Thyroid gland (tissue), 4 donors: ENCODE data around the gene ZNF232. TPM values are rescaled to one million over a fixed set of nuclear protein-coding genes. Genes with fewer than 3 reads are reported as not detected.
A peak's percentile ranks its signal among the peaks of the same experiment; 100 is the strongest.
"Not testable (repeated sequence)": the region's sequence is repeated elsewhere in the genome, so short reads cannot be mapped to it uniquely, and the experiment has no call there.

Experiments
- DNase-seq, 2 donors: peaks; one replicate each; pipeline ENCODE4 v3.0.0-alpha.2; 2019
- H3K27ac ChIP-seq, 3 donors: fragments of 200-600 bp; sonication (generic); 1 replicate in 2 of 3; 2 replicates in 1 of 3; pipeline ENCODE4 v1.5.1; 2016 to 2019; ENCODE audit warnings: mild to moderate bottlenecking in 1 of 3, moderate library complexity in 1 of 3
- H3K27me3 ChIP-seq: fragments of 200-600 bp; sonication (generic); one replicate; pipeline ENCODE4 v1.5.1; 2019
- H3K36me3 ChIP-seq, 2 donors: fragments of 200-600 bp; sonication (generic); one replicate each; pipeline ENCODE4 v1.5.1; 2016 to 2019
- H3K4me1 ChIP-seq, 2 donors: fragments of 200-600 bp; sonication (generic); one replicate each; pipeline ENCODE4 v1.5.1; 2017 to 2019
- H3K4me3 ChIP-seq, 3 donors: fragments of 200-600 bp; sonication (generic); replicated peaks in 1 of 3; 1 replicate in 2 of 3; 2 replicates in 1 of 3; pipeline ENCODE4 v1.5.1; 2016; ENCODE audit warnings: mild to moderate bottlenecking in 1 of 3
- H3K9me3 ChIP-seq: fragments of 200-600 bp; sonication (generic); one replicate; pipeline ENCODE4 v1.5.1; 2017
- POLR2A ChIP-seq, 2 donors: fragments of 450-650 bp; IDR thresholded peaks; one replicate each; pipeline ENCODE4 v1.6.1; 2017; ENCODE audit warnings: antibody characterized with exemption in 2 of 2, mild to moderate bottlenecking in 2 of 2, moderate library complexity in 1 of 2
- WGBS, 2 donors: methylation state at CpG; one replicate each; pipeline ENCODE4 v1.1.5; 2017; 5-methylcytosine and 5-hydroxymethylcytosine counted together
- intact Hi-C: fragments of 100-400 bp; cut with DNase I; formaldehyde crosslinking; loops from one replicate; pipeline ENCODE4 v1.15.1; 2023
- total RNA-seq, 4 donors: library from RNA; depleted of rRNA; stranded (reverse); fragments of >200 nt; gene quantifications; one replicate each; pipeline ENCODE4 v1.2.3, GENCODE V29; 2016
- TF ChIP-seq, protein P1 (sequence below), 6 experiments: fragments of 200-600 bp in 3 of 6; fragments of 450-650 bp in 3 of 6; sonication (generic) in 3 of 6; IDR thresholded peaks; one replicate each; pipeline ENCODE4 v1.5.1; 2016 to 2019; ENCODE audit warnings: antibody characterized with exemption in 6 of 6, mild to moderate bottlenecking in 2 of 6, inconsistent platforms in 1 of 6, moderate library complexity in 1 of 6

The ZNF232 gene
- 10 to 100 TPM in 2 of 4 donors, 1 to 10 TPM in 2; 7.5 to 13.7 (median 9.6) TPM for total RNA-seq

DNA sequence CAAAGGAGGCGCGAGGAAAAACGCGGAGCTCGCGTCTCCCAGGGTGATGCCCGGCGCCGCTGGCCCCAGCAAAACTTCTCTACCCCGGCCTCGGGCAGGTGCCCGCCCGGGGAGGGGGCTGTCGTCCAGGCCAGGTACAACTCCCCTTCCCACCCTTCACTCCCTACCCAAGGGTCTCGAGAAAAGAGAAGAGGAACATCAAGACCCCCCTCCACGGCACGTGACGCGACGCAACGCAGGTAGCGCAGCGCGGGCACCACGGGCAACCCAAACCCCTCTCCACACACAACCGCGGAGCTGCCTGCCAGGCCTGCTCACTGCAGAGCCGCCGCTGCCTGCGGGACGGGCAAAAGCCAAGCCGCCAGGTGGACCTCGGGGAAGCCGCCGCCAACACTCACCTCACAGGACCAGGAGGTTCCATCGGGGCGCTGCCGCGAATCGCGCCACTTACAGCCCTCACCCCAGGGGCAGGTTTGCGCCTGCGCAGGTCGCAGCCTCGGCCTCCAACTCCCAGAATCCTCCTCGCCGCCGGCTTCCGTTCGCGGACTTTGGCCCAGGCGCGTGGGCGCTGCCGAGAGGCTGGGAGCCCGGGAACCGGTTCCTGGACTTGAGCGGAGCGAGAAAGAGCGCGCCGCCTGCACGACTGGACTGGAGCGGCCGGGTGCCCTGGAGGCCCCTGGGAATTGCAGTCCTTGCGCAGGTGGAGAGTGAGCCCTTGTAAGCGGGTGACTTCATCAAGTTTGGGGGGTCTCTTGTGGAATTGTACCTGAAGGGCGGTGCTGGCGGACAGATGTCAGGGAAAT is at the start of gene ZNF232:
Gene ZNF232, minus strand, starts transcription at position 477 of the 803 bp plus-strand sequence. Its CDS starts 56 bp downstream, at position 421.
- H3K36me3 ChIP-seq, result peaks cover 0 to 9% of the 10 kb centered on the region in 2 donors
- no peaks in the 10 kb centered on the region for H3K9me3 ChIP-seq
- WGBS, 2 donors, result 1% methylated on average over 17 of the region's 69 CpGs
- H3K27me3 ChIP-seq, result peaks cover 8% of the 10 kb centered on the region
- H3K4me1 ChIP-seq, result peaks cover 6% of the 10 kb centered on the region in 2 donors
- peak within 1 kb of the TSS; percentile 68 to 77 (median 73) for H3K4me3 ChIP-seq
- H3K27ac ChIP-seq, result peak within 1 kb of the TSS; percentile 7 to 57 (median 55)
- intact Hi-C loops, result no loop called here
- peak; percentile 94 to 97 for DNase-seq
- TF ChIP-seq POLR2A (IDR thresholded peaks at IDR 0.05), result peak in 1 of 2 donors; percentile 67
- TF ChIP-seq, protein P1, sequence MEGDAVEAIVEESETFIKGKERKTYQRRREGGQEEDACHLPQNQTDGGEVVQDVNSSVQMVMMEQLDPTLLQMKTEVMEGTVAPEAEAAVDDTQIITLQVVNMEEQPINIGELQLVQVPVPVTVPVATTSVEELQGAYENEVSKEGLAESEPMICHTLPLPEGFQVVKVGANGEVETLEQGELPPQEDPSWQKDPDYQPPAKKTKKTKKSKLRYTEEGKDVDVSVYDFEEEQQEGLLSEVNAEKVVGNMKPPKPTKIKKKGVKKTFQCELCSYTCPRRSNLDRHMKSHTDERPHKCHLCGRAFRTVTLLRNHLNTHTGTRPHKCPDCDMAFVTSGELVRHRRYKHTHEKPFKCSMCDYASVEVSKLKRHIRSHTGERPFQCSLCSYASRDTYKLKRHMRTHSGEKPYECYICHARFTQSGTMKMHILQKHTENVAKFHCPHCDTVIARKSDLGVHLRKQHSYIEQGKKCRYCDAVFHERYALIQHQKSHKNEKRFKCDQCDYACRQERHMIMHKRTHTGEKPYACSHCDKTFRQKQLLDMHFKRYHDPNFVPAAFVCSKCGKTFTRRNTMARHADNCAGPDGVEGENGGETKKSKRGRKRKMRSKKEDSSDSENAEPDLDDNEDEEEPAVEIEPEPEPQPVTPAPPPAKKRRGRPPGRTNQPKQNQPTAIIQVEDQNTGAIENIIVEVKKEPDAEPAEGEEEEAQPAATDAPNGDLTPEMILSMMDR (IDR thresholded peaks at IDR 0.05), result peak in 1 of 6 experiments; percentile 19

DNA sequence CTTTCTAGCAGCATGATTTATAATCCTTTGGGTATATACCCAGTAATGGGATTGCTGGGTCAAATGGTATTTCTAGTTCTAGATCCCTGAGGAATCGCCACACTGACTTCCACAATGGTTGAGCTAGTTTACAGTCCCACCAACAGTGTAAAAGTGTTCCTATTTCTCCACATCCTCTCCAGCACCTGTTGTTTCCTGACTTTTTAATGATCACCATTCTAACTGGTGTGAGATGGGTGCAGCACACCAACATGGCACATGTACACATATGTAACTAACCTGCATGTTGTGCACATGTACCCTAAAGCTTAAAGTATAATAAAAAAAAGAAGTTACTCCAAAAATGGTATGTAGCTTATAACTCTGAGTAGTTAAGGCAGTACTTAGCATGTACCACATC is 49.0 kb upstream of the ZNF232 start:
- WGBS, 2 donors, result 100% methylated on average over 1 of the region's 1 CpG
- H3K27ac ChIP-seq, DNase-seq, H3K27me3 ChIP-seq, intact Hi-C loops, H3K4me1 ChIP-seq, H3K9me3 ChIP-seq, H3K36me3 ChIP-seq, H3K4me3 ChIP-seq: not testable (repeated sequence)

DNA sequence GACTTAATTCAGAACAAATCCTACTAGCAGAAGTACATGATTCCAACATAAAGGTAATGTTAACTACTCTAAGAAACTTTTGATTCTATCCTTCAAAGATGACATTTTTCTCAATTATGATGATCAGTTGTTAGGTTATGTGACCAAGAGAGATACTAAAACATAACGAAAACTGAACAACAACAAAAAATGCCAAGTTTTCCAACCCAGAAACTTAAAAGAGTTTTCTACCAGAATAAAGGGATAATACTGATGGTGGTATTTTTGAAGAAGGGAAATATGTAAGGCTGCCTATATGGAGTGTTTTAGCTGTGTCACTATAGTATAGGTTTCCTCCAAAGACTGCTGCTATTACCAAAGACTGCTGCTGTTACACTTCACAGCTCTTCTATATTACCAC is 34.4 kb upstream of the ZNF232 start:
- intact Hi-C loops, H3K36me3 ChIP-seq, H3K9me3 ChIP-seq, H3K27ac ChIP-seq, H3K4me3 ChIP-seq, H3K27me3 ChIP-seq, H3K4me1 ChIP-seq, DNase-seq: not testable (repeated sequence)
- WGBS, 2 donors, result 84 to 90% methylated on average over 1 of the region's 1 CpG

DNA sequence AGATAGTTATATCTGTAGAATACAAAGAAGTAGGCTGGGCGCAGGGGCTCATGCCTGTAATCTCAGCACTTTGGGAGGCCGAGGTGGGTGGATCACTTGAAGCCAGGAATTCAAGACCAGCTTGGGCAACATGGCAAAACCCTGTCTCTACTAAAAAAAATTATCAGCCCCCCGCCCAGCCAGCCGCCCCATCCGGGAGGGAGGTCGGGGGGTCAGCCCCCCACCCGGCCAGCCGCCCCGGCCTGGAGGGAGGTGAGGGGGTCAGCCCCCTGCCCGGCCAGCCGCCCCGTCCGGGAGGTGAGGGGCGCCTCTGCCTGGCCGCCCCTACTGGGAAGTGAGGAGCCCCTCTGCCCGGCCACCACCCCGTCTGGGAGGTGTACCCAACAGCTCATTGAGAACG is 31.2 kb upstream of the ZNF232 start:
- H3K27ac ChIP-seq, DNase-seq, H3K4me1 ChIP-seq, H3K9me3 ChIP-seq, intact Hi-C loops, H3K4me3 ChIP-seq, H3K36me3 ChIP-seq, H3K27me3 ChIP-seq: not testable (repeated sequence)
- 82 to 84% methylated on average over 11 to 13 of the region's 18 CpGs for WGBS, 2 donors

DNA sequence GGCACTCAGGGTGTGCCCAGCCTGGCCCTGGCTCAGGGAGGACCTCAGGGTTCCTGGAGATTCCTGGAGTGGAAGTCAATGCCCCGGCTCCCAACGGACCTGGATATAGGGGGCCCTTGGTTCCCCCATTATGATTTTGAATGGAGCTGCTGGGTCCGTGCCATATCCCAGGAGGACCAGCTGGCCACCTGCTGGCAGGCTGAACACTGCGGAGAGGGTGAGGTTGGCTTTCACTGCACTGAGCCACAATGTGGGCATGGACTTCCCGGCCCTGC is 27.7 kb upstream of the ZNF232 start:
- H3K9me3 ChIP-seq, result no peaks in the 10 kb centered on the region
- TF ChIP-seq POLR2A (IDR thresholded peaks at IDR 0.05), result no peak
- TF ChIP-seq, protein P1 (IDR thresholded peaks at IDR 0.05), result no peak
- H3K36me3 ChIP-seq, result no peaks in the 10 kb centered on the region

DNA sequence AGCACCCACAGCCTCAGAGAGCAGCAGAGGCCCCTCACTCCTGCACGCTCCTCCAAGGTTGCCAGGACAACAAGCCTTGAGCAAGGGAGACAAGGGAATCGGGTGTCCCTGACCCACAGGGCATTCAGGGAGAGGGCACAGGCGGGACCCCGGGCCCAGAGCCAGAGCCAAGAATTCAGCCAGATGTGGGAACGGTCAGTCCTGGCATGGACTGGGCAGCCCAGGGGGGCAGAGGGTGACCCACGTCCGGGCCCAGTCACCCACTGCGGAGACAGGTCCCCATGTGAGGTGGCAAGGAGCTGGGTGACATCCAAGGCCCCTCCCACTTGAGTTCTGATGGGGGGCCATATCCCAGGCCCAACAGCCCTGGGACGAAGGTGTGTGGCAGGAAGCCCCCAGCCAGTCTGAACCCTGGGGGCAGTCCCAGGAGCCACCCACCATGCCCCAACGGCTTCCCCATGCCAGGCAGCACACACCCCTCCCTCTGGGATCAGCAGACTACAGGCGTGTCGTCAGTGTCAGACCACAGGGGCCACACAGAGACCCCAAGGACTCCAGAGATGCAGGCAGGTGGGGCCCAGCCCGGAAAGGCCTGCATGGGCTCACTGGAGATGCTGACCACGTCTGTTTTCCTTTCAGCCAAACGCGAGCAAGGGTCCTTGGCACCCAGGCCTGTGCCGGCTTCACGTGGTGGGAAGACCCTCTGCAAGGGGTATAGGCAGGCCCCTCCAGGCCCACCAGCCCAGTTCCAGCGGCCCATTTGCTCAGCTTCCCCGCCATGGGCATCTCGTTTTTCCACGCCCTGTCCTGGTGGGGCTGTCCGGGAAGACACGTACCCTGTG is 27.2 kb upstream of the ZNF232 start:
- DNase-seq, result no peak
- H3K4me1 ChIP-seq, result no peaks in the 10 kb centered on the region
- intact Hi-C loops, result no loop called here
- no peaks in the 10 kb centered on the region for H3K9me3 ChIP-seq
- no peak overlapping the region for H3K4me3 ChIP-seq
- H3K27me3 ChIP-seq, result no peaks in the 10 kb centered on the region
- H3K36me3 ChIP-seq, result no peaks in the 10 kb centered on the region
- H3K27ac ChIP-seq, result no peak overlapping the region
- TF ChIP-seq, protein P1 (IDR thresholded peaks at IDR 0.05), result no peak
- no peak for TF ChIP-seq POLR2A (IDR thresholded peaks at IDR 0.05)
- 90 to 91% methylated on average over 16 to 23 of the region's 24 CpGs for WGBS, 2 donors

More for the DNA sequence above, 27.7 kb upstream of the ZNF232 start:
- intact Hi-C loops, result no loop called here
- Histone ChIP-seq H3K4me3 (no peak overlapping the region), H3K27ac (no peak overlapping the region), H3K4me1 (no peaks in the 10 kb centered on the region), H3K27me3 (no peaks in the 10 kb centered on the region)
- no peak for DNase-seq
- 92 to 100% methylated on average over 1 to 2 of the region's 5 CpGs for WGBS, 2 donors

DNA sequence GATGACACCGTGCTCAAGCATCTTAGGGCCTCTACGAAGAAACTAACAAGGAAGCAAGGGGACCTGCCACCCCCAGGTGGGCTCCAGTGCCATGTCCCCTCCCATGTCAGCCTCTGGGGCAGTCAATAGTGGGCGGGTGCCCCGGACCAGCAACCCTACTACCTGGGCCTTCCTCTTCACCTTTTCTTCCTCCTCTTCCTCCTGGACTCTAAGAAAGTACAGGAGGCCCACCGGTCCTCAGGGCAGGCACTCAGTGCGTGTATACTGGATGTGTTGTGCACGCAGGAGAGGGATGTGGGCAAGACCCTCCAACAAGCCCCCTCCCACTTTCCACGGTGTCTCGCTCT is 26.5 kb upstream of the ZNF232 start:
- intact Hi-C loops, H3K9me3 ChIP-seq, H3K27me3 ChIP-seq, H3K27ac ChIP-seq, H3K4me3 ChIP-seq, DNase-seq, H3K4me1 ChIP-seq, H3K36me3 ChIP-seq: not testable (repeated sequence)
- 87 to 93% methylated on average over 6 to 9 of the region's 9 CpGs for WGBS, 2 donors

DNA sequence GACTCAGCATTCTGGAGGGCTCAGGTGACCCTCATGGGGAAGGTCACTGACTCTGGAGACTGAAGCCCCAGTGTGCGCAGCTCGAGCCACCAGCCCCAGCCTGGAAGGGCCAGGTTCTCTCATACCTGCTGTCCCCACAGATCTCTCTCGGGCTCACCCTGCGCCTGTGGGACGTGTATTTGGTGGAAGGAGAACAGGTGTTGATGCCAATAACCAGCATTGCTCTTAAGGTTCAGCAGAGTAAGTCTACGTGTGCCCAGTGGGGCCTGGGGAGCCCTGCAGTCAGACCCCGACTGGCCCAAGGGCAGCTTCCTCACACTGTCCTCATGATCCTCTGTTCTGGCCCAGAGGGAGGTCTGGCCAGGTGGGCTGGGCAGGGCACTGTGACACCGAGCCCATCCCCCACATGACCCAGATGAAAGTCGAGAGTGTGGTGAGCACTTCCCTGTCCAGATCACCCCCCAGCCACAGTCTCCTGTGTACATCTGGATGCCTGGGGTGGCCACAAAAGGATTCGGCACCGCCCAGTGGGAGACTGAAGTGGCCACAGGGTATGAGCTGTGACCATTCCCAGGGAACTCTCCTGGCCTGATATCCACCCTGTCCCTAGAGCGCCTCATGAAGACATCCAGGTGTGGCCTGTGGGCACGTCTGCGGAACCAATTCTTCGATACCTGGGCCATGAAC is 26.0 kb upstream of the ZNF232 start:
- intact Hi-C loops, result not testable (repeated sequence)

More for the DNA sequence above, 26.0 kb upstream of the ZNF232 start:
- H3K9me3 ChIP-seq, H3K4me3 ChIP-seq, H3K27ac ChIP-seq, H3K4me1 ChIP-seq, DNase-seq, H3K27me3 ChIP-seq, H3K36me3 ChIP-seq: not testable (repeated sequence)
- 92 to 97% methylated on average over 4 to 13 of the region's 15 CpGs for WGBS, 2 donors
